ENCODE results near the gene ZNF746. TPM values are rescaled to one million over a fixed set of nuclear protein-coding genes. Genes with fewer than 3 reads are reported as not detected.

Gene ZNF746
- total RNA-seq, 4 donors from 2014 or later, result 12.4 to 17.4 (median 15.7) TPM

- H3K27ac ChIP-seq, result no peak overlapping the region
- in situ Hi-C loops (cut with MboI; ENCODE audit: low sequenced_read_pairs in 4 of 4) (no loop called here), intact Hi-C loops (cut with DNase I; ENCODE audit: low total_unique reads) (no loop called here)
- no peaks in the 10 kb centered on the region for H3K9me3 ChIP-seq
- no peak for TF ChIP-seq POLR2A (IDR thresholded peaks at IDR 0.05)
- H3K4me3 ChIP-seq, result no peak overlapping the region
- DNase-seq (no peak), ATAC-seq (no peak)
- H3K27me3 ChIP-seq, result no peaks in the 10 kb centered on the region
- H3K4me1 ChIP-seq, result no peaks in the 10 kb centered on the region
- H3K36me3 ChIP-seq, result peaks cover 0 to 8% of the 10 kb centered on the region in 2 donors
These were observed 31.2 kb downstream of the ZNF746 start for GRCh38 chr7:149466364-149466763.

DNA sequence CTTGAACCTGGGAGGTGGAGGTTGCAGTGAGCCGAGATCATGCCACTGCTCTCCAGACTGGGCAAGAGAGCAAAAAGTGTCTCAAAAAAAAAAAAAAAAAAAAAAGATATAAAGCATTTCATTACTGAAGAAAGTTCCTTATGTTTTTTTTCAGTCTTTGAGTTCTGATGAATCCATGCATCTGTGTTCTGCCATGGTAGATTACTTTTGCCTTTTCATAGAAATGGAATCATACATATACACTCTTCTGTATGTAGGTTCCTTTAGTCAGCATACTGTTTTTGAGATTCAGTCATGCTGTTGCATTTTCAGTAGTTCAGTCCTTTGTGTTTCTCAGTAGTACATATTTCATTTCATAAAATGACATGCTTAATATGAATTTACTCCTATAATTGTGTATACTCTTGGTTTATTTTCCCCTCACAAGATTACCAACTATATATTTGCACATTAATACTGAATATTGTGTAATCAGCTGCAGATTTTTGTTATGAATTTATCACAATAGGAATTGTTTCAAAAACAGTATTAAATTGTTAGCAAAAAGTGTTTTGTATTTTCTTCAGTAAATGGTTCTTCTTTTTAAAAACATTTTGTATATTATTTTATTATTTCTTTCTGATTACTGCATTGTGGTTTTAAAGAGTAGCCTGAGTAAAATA lies 34.0 kb downstream of the ZNF746 start:
- Histone ChIP-seq H3K4me3 (no peak overlapping the region), H3K9me3 (no peaks in the 10 kb centered on the region), H3K4me1 (peaks cover 9 to 10% of the 10 kb centered on the region in 2 donors), H3K36me3 (no peaks in the 10 kb centered on the region), H3K27ac (no peak overlapping the region), H3K27me3 (no peaks in the 10 kb centered on the region)
- ATAC-seq (no peak), DNase-seq (no peak)
- in situ Hi-C loops (cut with MboI; ENCODE audit: low sequenced_read_pairs in 4 of 4) (no loop called here), intact Hi-C loops (cut with DNase I; ENCODE audit: low total_unique reads) (loop anchor here (5.0 kb wide), 1 partner anchor 41 kb away; no protein-coding TSS in a partner anchor)
- no peak for TF ChIP-seq CTCF (IDR thresholded peaks at IDR 0.05 in 4 of 5, conservative IDR thresholded peaks at IDR 0.05 in 1 of 5)

DNA sequence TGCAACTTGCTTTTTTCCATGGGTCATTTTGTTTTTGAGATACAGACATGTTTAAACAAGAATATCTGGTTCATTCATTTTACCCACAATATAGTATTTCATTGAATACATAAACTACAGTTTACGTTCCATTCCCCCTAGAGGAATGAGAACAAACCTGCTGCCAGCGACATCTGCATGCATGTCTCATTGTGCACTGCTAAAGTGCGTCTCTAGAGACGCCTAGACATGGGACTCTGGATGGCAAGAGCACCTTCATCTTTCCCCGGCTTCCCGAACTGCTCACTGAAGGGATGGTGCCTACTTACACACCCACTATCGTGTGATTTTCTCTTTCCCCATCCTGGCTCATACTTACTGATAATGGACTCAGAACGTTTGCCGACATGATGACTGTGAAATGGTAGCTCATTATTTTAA lies 35.5 kb downstream of the ZNF746 start:
- TF ChIP-seq CTCF (IDR thresholded peaks at IDR 0.05 in 4 of 5, conservative IDR thresholded peaks at IDR 0.05 in 1 of 5) (no peak), POLR2A (IDR thresholded peaks at IDR 0.05) (no peak)
- Histone ChIP-seq H3K36me3 (no peaks in the 10 kb centered on the region), H3K9me3 (no peaks in the 10 kb centered on the region), H3K4me3 (no peak overlapping the region), H3K4me1 (peaks cover 14 to 15% of the 10 kb centered on the region in 2 donors), H3K27me3 (no peaks in the 10 kb centered on the region), H3K27ac (no peak overlapping the region)
- in situ Hi-C loops (cut with MboI; ENCODE audit: low sequenced_read_pairs in 4 of 4) (no loop called here), intact Hi-C loops (cut with DNase I; ENCODE audit: low total_unique reads) (loop anchor here (5.0 kb wide), 1 partner anchor 40 kb away; no protein-coding TSS in a partner anchor)
- no peak for DNase-seq
- ATAC-seq, result no peak

DNA sequence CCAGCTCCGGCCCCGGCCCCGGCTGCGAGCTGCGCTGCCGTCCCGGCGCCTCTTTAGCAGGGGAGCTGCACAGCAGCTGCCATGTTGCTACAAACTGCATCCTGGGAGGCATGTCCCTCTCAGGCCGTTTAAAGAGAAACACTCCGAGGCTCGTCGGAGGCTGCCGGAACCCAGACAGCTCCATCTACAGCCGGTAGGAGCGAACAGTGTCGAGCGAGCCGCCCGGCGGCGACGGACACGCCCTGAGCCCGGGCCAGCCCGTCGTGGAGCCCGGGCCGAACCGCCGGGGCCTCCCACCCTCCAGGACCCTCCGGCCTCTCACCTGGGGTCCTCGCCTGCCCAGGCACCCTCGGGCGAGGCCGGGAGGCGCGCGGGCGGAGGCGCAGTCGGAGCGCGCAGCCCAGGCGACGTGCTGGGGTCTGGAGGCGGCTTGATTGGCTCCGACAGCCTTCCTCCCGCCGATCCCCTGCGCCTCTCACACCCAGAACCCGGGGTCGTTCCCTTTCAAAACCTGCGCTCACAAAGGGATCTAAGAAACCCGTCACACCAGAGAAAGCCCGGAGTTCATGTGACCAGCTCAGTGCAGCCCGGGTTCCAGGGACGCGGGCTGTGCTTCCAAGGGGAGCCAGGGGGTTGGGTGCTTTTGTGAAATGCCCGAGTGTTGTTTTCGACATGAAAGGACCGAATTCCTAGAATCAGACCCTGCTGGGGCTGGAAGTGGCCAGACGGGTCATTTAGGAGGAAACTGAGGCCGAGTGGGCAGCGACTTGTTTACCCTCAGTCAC lies 36.9 kb downstream of the ZNF746 start, which contains the start of gene ZNF777:
TSS of gene ZNF777 (minus strand) at position 570 of the 785 bp plus-strand sequence. CDS start 5,040 bp downstream, outside the sequence.
- ATAC-seq (peak; percentile 97 to 98), DNase-seq (peak; percentile 70 to 80)
- intact Hi-C loops (cut with DNase I; ENCODE audit: low total_unique reads) (loop anchor here (1.0 to 5.0 kb wide), 4 partner anchors 37 to 198 kb away; partner anchors contain the start of genes ZNF746 and ZNF783), in situ Hi-C loops (cut with MboI; ENCODE audit: low sequenced_read_pairs in 4 of 4) (no loop called here)
- peak within 1 kb of the TSS; percentile 50 to 77 (median 72) for H3K27ac ChIP-seq
- peak within 1 kb of the TSS; percentile 60 to 93 (median 74) for H3K4me3 ChIP-seq
- no peaks in the 10 kb centered on the region for H3K27me3 ChIP-seq
- peaks cover 14 to 15% of the 10 kb centered on the region in 2 donors for H3K4me1 ChIP-seq
- peak; percentile 22 to 51 (median 39) for TF ChIP-seq CTCF (IDR thresholded peaks at IDR 0.05 in 4 of 5, conservative IDR thresholded peaks at IDR 0.05 in 1 of 5)
- no peak for TF ChIP-seq POLR2A (IDR thresholded peaks at IDR 0.05)
- peaks cover 0 to under 1% of the 10 kb centered on the region in 2 donors for H3K36me3 ChIP-seq
- no peaks in the 10 kb centered on the region for H3K9me3 ChIP-seq

All from gastrocnemius medialis (tissue), 4 donors.